HepG2 (cell line): Measurements from ENCODE around the gene DMTF1. TPM values are rescaled to one million over a fixed set of nuclear protein-coding genes. Genes with fewer than 3 reads are reported as not detected.

Experiments
- AGO2 ChIP-seq: fragments of 200-400 bp; formaldehyde crosslinking; optimal IDR thresholded peaks from 2 replicates; pipeline ENCODE3; 2017; ENCODE audit warnings: mild to moderate bottlenecking, low read depth, low read length, moderate library complexity
- ATF6 ChIP-seq: sonication (generic); formaldehyde crosslinking; conservative IDR thresholded peaks from 2 replicates; pipeline ENCODE4 v1.4.0; 2020; ENCODE audit warnings: missing genetic modification reagents
- GTF2F1 ChIP-seq: fragments of 150-350 bp; IDR thresholded peaks from 2 replicates; pipeline ENCODE4 v1.6.1; 2014; ENCODE audit warnings: low read length
- JUN ChIP-seq: sonication (generic); formaldehyde crosslinking; IDR thresholded peaks from 2 replicates; pipeline ENCODE4 v1.4.0; 2020; ENCODE audit warnings: mild to moderate bottlenecking, missing genetic modification reagents
- KDM4B ChIP-seq: sonication (generic); formaldehyde crosslinking; IDR thresholded peaks from 2 replicates; pipeline ENCODE4 v1.4.0; 2020; ENCODE audit warnings: missing genetic modification reagents
- KLF13 ChIP-seq: sonication (generic); formaldehyde crosslinking; IDR thresholded peaks from 2 replicates; pipeline ENCODE4 v1.4.0; 2020; ENCODE audit warnings: mild to moderate bottlenecking, missing genetic modification reagents
- PRMT3 ChIP-seq: sonication (generic); formaldehyde crosslinking; IDR thresholded peaks from 2 replicates; pipeline ENCODE4 v1.8.1; 2022; ENCODE audit warnings: low read depth, mild to moderate bottlenecking, moderate library complexity, missing genetic modification reagents, borderline replicate concordance
- SAFB2 ChIP-seq: sonication (generic); formaldehyde crosslinking; IDR thresholded peaks from 2 replicates; pipeline ENCODE4 v1.5.1; 2020; ENCODE audit warnings: missing genetic modification reagents, low read depth, mild to moderate bottlenecking, borderline replicate concordance
- SAP130 ChIP-seq: IDR thresholded peaks from 2 replicates; pipeline ENCODE4 v1.6.1; 2016; ENCODE audit warnings: low read depth
- SIN3B ChIP-seq: fragments of 150-350 bp; IDR thresholded peaks from 2 replicates; pipeline ENCODE4 v1.6.1; 2014; ENCODE audit warnings: low read length
- SMC3 ChIP-seq: IDR thresholded peaks from 2 replicates; pipeline ENCODE4 v1.6.1; 2011; ENCODE audit warnings: low read length, improper control_type of control experiment
- SP2 ChIP-seq: sonication (generic); formaldehyde crosslinking; IDR thresholded peaks from 2 replicates; pipeline ENCODE4 v1.5.1; 2020; ENCODE audit warnings: mild to moderate bottlenecking, missing genetic modification reagents
- TCF12 ChIP-seq, 2 experiments: fragments of 450-650 bp in 1 of 2; sonication (generic) in 1 of 2; formaldehyde crosslinking in 1 of 2; IDR thresholded peaks; 2 replicates each; pipeline versions ENCODE4 v1.6.1 to v1.8.0; 2017 to 2022; ENCODE audit warnings: antibody characterized with exemption in 1 of 2, mild to moderate bottlenecking in 1 of 2, missing genetic modification reagents in 1 of 2, moderate library complexity in 1 of 2
- ZBTB44 ChIP-seq: sonication (generic); formaldehyde crosslinking; IDR thresholded peaks from 2 replicates; pipeline ENCODE4 v1.4.0; 2020; ENCODE audit warnings: missing genetic modification reagents
- ZNF234 ChIP-seq: sonication (generic); formaldehyde crosslinking; conservative IDR thresholded peaks from 2 replicates; pipeline ENCODE4 v1.5.1; 2020; ENCODE audit warnings: mild to moderate bottlenecking, missing genetic modification reagents
- ZNF331 ChIP-seq: sonication (generic); formaldehyde crosslinking; IDR thresholded peaks from 2 replicates; pipeline ENCODE4 v1.4.0; 2020; ENCODE audit warnings: missing genetic modification reagents
- ZNF432 ChIP-seq: sonication (generic); formaldehyde crosslinking; IDR thresholded peaks from 2 replicates; pipeline ENCODE4 v1.5.0; 2020; ENCODE audit warnings: missing genetic modification reagents, mild to moderate bottlenecking, borderline replicate concordance
- ZNF441 ChIP-seq: sonication (generic); formaldehyde crosslinking; IDR thresholded peaks from 2 replicates; pipeline ENCODE4 v1.7.0; 2021; ENCODE audit warnings: missing genetic modification reagents, borderline replicate concordance
- ZNF567 ChIP-seq: sonication (generic); formaldehyde crosslinking; IDR thresholded peaks from 2 replicates; pipeline ENCODE4 v1.8.1; 2023; ENCODE audit warnings: mild to moderate bottlenecking, missing genetic modification reagents, borderline replicate concordance
- ZNF615 ChIP-seq: sonication (generic); formaldehyde crosslinking; IDR thresholded peaks from 2 replicates; pipeline ENCODE4 v1.5.0; 2020; ENCODE audit warnings: mild to moderate bottlenecking, missing genetic modification reagents, borderline replicate concordance
- ZNF639 ChIP-seq: conservative IDR thresholded peaks from 2 replicates; pipeline ENCODE4 v1.6.1; 2018; ENCODE audit warnings: missing genetic modification reagents
- ZNF883 ChIP-seq: sonication (generic); formaldehyde crosslinking; IDR thresholded peaks from 2 replicates; pipeline ENCODE4 v1.5.1; 2020; ENCODE audit warnings: mild to moderate bottlenecking, missing genetic modification reagents; ENCODE audit errors: not compliant biosample characterization
- ZSCAN12 ChIP-seq: sonication (generic); formaldehyde crosslinking; IDR thresholded peaks from 2 replicates; pipeline ENCODE4 v1.9.0; 2021; ENCODE audit warnings: mild to moderate bottlenecking, missing genetic modification reagents
- ZSCAN21 ChIP-seq: sonication (generic); formaldehyde crosslinking; IDR thresholded peaks from 2 replicates; pipeline ENCODE4 v1.8.0; 2022; ENCODE audit warnings: mild to moderate bottlenecking, missing genetic modification reagents, moderate library complexity, borderline replicate concordance
- polyA plus RNA-seq, 8 experiments: library from polyadenylated mRNA; depleted of rRNA in 3 of 8; stranded (reverse) in 7 of 8; unstranded in 1 of 8; fragments of >200 nt; fragmentation: Illumina TruSeq in 4 of 8; extraction: Trizol in 4 of 8; gene quantifications; 2 replicates each; pipeline versions ENCODE4 v1.2.1 to v1.2.3, GENCODE V29; 2011 to 2016; ENCODE audit warnings: low read depth in 4 of 8, missing spikeins in 1 of 8, mixed read lengths in 1 of 8; ENCODE audit not compliant: insufficient read depth in 1 of 8
- total RNA-seq, 5 experiments: library from RNA; depleted of rRNA; stranded (reverse); fragments of >200 nt; fragmentation: Illumina TruSeq; extraction: Trizol; gene quantifications; 2 replicates each; pipeline ENCODE4 v1.2.3, GENCODE V29; 2016; ENCODE audit warnings: low read depth in 1 of 5

DMTF1 gene
- total and polyA plus RNA-seq, 2 of the 13 experiments (the other 11 are each of a cell fraction or from before 2014, with no cell fraction given) = 45.8 to 132 TPM

- TF ChIP-seq GTF2F1 (no peak), SAP130 (CRISPR knock-in tag) (peak; percentile 43), ZNF234 (no peak; the same call in 1 of the 2 replicates), ZBTB44 (CRISPR knock-in tag) (no peak), SIN3B (no peak), ZNF639 (CRISPR knock-in tag) (0 out of 2 replicates have a peak, but pooled peaks have one; percentile 5), ZNF441 (CRISPR knock-in tag) (no peak), ATF6 (CRISPR knock-in tag) (no peak), TCF12 (IDR thresholded peaks at IDR 0.05) (no peak), TCF12 (CRISPR knock-in tag; IDR thresholded peaks at IDR 0.05) (peak; percentile 47; the same call in 1 of the 2 replicates), ZSCAN21 (CRISPR knock-in tag) (no peak), JUN (CRISPR knock-in tag) (no peak), AGO2 (no peak), ZNF883 (CRISPR knock-in tag) (peak; percentile 50), ZNF567 (peak; percentile 43; the same call in 1 of the 2 replicates), ZNF615 (CRISPR knock-in tag) (no peak), SAFB2 (no peak), SP2 (CRISPR knock-in tag) (no peak), ZNF432 (CRISPR knock-in tag) (no peak), KDM4B (no peak), SMC3 (no peak), KLF13 (CRISPR knock-in tag) (no peak), ZSCAN12 (no peak), ZNF331 (CRISPR knock-in tag) (peak; percentile 22; the same call in 1 of the 2 replicates), PRMT3 (CRISPR knock-in tag) (no peak)
These were observed 67.9 kb downstream of the DMTF1 start (continued) for GRCh38 chr7:87220026-87220733.
